ENCODE data around the gene PSMA3. TPM values are rescaled to one million over a fixed set of nuclear protein-coding genes. Genes with fewer than 3 reads are reported as not detected.
"Not testable (repeated sequence)": the region's sequence is repeated elsewhere in the genome, so short reads cannot be mapped to it uniquely, and the experiment has no call there.

Gene PSMA3
- total RNA-seq, 6 experiments from 2014 or later, result 158 to 210 (median 187) TPM

DNA sequence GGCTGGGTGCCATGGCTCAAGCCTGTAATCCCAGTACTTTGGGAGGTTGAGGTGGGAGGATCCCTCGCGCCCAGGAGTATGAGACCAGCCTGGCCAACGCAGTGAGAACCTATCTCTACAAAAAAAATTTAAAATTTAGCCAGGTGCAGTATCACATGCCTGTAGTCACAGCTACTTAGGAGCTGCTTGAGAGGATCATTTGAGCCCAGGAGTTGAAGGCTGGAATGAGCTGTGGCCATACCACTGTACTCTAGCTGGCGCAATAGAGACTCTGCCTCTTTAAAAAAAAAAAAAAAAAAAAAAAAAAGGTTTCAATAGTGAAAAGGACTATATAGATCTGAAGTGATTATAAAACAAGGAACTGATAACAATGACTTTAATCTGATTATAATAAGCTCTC, 13.5 kb downstream of the PSMA3 start:
- peaks cover 20% of the 10 kb centered on the region for H3K36me3 Mint-ChIP-seq (ENCODE audit: low read depth)
- peaks cover 2% of the 10 kb centered on the region for H3K27me3 Mint-ChIP-seq (ENCODE audit: insufficient read depth)
- H3K4me1 Mint-ChIP-seq (ENCODE audit: low read depth), result no peaks in the 10 kb centered on the region
- no peaks in the 10 kb centered on the region for H3K9me3 Mint-ChIP-seq
- TF ChIP-seq, protein P1, sequence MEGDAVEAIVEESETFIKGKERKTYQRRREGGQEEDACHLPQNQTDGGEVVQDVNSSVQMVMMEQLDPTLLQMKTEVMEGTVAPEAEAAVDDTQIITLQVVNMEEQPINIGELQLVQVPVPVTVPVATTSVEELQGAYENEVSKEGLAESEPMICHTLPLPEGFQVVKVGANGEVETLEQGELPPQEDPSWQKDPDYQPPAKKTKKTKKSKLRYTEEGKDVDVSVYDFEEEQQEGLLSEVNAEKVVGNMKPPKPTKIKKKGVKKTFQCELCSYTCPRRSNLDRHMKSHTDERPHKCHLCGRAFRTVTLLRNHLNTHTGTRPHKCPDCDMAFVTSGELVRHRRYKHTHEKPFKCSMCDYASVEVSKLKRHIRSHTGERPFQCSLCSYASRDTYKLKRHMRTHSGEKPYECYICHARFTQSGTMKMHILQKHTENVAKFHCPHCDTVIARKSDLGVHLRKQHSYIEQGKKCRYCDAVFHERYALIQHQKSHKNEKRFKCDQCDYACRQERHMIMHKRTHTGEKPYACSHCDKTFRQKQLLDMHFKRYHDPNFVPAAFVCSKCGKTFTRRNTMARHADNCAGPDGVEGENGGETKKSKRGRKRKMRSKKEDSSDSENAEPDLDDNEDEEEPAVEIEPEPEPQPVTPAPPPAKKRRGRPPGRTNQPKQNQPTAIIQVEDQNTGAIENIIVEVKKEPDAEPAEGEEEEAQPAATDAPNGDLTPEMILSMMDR (IDR thresholded peaks at IDR 0.05), result peak; percentile 18; the same call in 1 of the 2 replicates
- no peak overlapping the region for H3K27ac Mint-ChIP-seq
- no peak overlapping the region for H3K4me3 Mint-ChIP-seq
- DNase-seq, result no peak

DNA sequence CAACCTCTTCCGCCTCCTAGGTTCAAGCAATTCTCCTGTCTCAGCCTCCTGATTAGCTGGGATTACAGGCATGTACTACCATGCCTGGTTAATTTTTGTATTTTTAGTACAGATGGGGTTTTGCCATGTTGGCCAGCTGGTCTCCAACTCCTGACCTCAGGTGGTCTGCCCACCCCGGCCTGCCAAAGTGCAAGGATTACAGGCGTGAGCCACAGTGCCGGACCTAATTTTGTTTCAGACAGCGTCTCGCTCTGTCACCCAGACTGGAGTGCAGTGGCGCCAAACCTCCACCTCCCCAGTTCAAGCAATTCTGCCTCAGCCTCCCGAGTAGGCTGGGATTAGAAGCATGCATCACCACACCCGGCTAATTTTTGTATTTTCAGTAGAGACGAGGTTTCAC, 17.4 kb downstream of the PSMA3 start:
- not testable (repeated sequence) for H3K4me1 Mint-ChIP-seq (ENCODE audit: low read depth); H3K27me3 Mint-ChIP-seq (ENCODE audit: insufficient read depth); H3K4me3 Mint-ChIP-seq; DNase-seq; H3K9me3 Mint-ChIP-seq; H3K27ac Mint-ChIP-seq
- peaks cover 30% of the 10 kb centered on the region for H3K36me3 Mint-ChIP-seq (ENCODE audit: low read depth)

DNA sequence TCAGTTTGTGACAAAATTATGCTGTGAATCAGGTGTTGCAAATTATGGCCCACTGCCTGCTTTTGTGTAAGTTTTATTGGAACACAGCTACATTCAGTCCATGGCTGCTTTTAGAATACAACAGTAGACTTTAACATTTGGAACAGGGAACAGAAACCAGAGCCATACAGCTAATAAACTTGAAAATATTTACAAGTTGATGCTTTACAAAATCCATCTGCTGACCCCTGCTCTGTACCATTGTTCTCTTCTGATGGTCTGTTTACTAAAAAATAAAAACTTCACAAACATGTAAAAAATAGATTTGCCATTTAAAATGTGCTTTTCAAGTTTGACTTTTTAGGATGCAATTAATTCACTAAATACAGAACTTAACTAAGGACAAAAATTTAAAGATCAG, 20.8 kb downstream of the PSMA3 start:
- Mint-ChIP-seq H3K4me1 (ENCODE audit: low read depth) (peaks cover 5% of the 10 kb centered on the region), H3K27me3 (ENCODE audit: insufficient read depth) (no peaks in the 10 kb centered on the region; the same call in 1 of the 2 replicates), H3K36me3 (ENCODE audit: low read depth) (peaks cover 26% of the 10 kb centered on the region), H3K27ac (no peak overlapping the region), H3K9me3 (no peaks in the 10 kb centered on the region), H3K4me3 (no peak overlapping the region)
- DNase-seq, result no peak
- TF ChIP-seq, protein P1 (IDR thresholded peaks at IDR 0.05), result no peak

DNA sequence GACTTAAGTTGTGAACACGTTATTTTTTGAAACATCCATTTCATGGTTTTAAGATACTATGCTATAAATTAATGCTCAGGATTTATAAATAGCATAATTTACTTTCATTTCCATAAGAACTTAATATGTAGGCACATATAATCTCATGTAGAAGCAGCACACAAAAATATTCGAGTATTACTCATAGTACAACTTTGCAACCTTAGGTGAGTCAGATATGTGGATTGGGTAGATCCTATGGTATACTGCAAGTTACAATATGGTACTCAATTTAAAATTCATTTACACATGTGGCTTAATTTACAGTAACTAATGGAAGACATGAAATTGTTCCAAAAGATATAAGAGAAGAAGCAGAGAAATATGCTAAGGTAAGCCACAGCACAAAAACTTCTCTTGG, 26.0 kb downstream of the PSMA3 start:
- peaks cover 24% of the 10 kb centered on the region for H3K4me1 Mint-ChIP-seq (ENCODE audit: low read depth)
- H3K4me3 Mint-ChIP-seq, result no peak overlapping the region
- DNase-seq, result peak; percentile 10
- H3K36me3 Mint-ChIP-seq (ENCODE audit: low read depth), result peaks cover 31% of the 10 kb centered on the region
- H3K27ac Mint-ChIP-seq, result peak overlapping the region; percentile 46; the same call in 1 of the 2 replicates
- H3K9me3 Mint-ChIP-seq, result no peaks in the 10 kb centered on the region
- TF ChIP-seq, protein P1 (IDR thresholded peaks at IDR 0.05), result no peak
- H3K27me3 Mint-ChIP-seq (ENCODE audit: insufficient read depth), result no peaks in the 10 kb centered on the region

DNA sequence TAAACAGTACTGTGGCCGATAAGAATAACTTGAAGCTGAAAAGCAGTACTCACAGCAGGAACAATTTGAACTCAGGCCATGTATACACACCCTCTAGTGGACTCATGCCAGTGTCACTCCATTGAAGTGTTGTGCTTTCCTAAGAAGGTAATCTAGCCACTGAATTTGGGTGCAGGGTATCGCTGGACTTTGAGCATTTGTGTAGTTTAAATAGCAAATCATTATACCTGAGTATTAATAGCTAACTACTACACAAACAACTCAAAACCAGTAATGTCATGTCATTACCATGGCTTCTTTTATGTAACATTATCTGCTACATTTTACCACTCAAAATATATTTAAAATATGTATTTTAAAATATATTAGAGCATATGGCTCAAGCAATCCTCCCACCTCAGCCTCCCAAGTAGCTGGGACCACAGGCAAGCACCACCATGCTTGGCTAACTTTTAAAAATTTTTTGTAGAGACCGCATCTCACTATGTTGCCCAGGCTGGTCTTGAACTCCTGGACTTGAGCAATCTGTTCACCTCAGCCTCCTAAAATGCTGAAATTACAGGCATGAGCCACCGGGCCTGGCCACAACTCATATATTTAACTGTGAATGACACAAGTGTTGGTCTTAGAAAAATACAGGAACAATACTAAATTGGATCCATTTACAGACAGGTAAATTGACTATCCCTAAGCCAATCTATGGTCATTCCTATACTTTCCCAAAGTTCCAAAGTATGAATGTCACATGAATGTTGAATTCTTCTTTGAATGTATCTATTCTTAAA, 28.1 kb downstream of the PSMA3 start:
- peaks cover 37% of the 10 kb centered on the region for H3K4me1 Mint-ChIP-seq (ENCODE audit: low read depth)
- peak; percentile 37 for DNase-seq
- H3K27me3 Mint-ChIP-seq (ENCODE audit: insufficient read depth), result peaks cover 3% of the 10 kb centered on the region; the same call in 1 of the 2 replicates
- H3K4me3 Mint-ChIP-seq, result no peak overlapping the region
- TF ChIP-seq, protein P1 (IDR thresholded peaks at IDR 0.05), result peak; percentile 53
- peaks cover 19% of the 10 kb centered on the region for H3K36me3 Mint-ChIP-seq (ENCODE audit: low read depth)
- peak overlapping the region; percentile 46; the same call in 1 of the 2 replicates for H3K27ac Mint-ChIP-seq
- H3K9me3 Mint-ChIP-seq, result no peaks in the 10 kb centered on the region

DNA sequence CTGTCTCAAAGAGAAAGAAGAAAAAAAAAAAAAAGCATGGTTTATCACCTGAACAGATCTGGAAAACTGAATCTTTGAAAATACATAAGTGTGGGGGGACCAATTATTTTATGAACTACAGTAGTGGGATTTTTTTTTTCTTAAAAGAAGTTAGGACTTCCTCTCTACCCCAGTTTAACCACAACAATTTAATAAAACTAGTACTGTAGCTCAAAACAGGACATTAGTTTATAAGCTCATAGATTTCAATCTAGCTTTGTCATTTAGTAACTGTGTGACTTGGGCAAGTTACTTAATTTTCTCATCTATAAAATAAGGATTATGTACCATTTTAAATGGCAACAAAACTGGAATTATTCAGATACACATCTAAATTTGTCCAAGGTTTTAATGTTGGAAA, 30.2 kb downstream of the PSMA3 start:
- H3K4me1 Mint-ChIP-seq (ENCODE audit: low read depth), result peaks cover 42% of the 10 kb centered on the region
- peaks cover 3% of the 10 kb centered on the region; the same call in 1 of the 2 replicates for H3K27me3 Mint-ChIP-seq (ENCODE audit: insufficient read depth)
- H3K4me3 Mint-ChIP-seq, result no peak overlapping the region
- TF ChIP-seq, protein P1 (IDR thresholded peaks at IDR 0.05), result no peak
- H3K9me3 Mint-ChIP-seq, result no peaks in the 10 kb centered on the region
- no peak for DNase-seq
- peak overlapping the region; percentile 54; the same call in 1 of the 2 replicates for H3K27ac Mint-ChIP-seq
- peaks cover 25% of the 10 kb centered on the region for H3K36me3 Mint-ChIP-seq (ENCODE audit: low read depth)
